Fibroblast of the aortic adventitia (primary cell): ENCODE data around the gene MTX1. TPM values are rescaled to one million over a fixed set of nuclear protein-coding genes. Genes with fewer than 3 reads are reported as not detected.
A peak's percentile ranks its signal among the peaks of the same experiment; 100 is the strongest.
"Not testable (repeated sequence)": the region's sequence is repeated elsewhere in the genome, so short reads cannot be mapped to it uniquely, and the experiment has no call there.

Experiments used
- DNase-seq: peaks from one replicate; pipeline ENCODE4 v3.0.0-alpha.2; 2010; ENCODE audit warnings: low read depth
- H3K4me3 ChIP-seq: 2 replicates; pipeline ENCODE4 v1.5.1; 2011; ENCODE audit warnings: low read depth, mild to moderate bottlenecking, control low read depth, low read length, moderate library complexity
- total RNA-seq: library from RNA; depleted of rRNA; stranded (reverse); fragments of >200 nt; gene quantifications from 2 replicates; pipeline ENCODE4 v1.2.3, GENCODE V29; 2012; ENCODE audit warnings: low replicate concordance
- TF ChIP-seq, protein P1 (sequence below): IDR thresholded peaks from 2 replicates; pipeline ENCODE4 v1.5.1; 2011; ENCODE audit warnings: mild to moderate bottlenecking, low read length, control low read depth, inconsistent platforms; ENCODE audit not compliant: insufficient read depth

The MTX1 gene
- total RNA-seq, 1 donor, result 26.1 TPM

DNA sequence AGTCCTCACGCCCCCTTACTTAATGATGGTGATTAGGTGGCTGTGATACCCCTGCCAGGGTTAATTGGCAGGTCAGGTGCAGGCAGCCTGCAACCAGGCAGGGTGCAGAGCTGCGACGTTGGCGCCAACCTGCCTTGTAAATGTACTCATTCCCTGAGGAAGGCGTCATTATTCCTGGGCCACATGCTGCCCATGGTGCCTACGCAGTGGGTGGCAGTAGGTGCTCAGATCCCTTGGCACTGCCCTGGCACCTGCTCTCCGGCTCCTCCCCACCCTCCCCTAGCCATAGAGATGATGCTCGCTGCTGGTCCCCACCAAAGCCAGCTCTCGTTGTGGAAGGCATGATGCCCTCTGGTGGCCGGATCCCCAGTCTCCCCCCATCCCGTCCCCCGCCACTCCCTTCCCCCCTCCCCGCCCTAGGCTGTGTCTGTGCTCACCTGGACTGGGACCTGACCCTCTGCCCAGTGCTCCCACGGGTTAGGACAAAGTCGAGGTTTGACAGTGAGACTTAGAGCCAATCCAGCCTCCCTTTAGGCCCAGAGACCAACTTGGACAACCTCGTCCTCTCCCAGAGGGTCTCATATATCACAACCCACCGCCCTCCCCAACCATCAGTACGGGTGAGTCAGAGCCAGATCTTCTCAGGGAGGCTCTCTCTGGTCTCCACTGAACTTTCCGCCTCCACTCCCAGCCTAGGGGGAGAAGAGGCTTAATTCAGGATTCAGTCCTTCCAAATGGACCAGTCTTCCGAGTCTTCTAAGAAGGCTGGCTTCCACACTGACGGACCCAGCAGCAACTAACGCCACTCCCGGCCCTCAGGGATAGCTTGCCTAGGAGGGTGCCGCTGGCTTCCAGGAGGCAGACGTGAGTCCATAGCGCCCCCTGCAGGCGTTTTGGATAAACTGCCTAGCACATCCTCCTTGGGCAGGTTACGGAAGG, 41.1 kb upstream of the MTX1 start:
- peak; percentile 85 for DNase-seq
- TF ChIP-seq, protein P1, sequence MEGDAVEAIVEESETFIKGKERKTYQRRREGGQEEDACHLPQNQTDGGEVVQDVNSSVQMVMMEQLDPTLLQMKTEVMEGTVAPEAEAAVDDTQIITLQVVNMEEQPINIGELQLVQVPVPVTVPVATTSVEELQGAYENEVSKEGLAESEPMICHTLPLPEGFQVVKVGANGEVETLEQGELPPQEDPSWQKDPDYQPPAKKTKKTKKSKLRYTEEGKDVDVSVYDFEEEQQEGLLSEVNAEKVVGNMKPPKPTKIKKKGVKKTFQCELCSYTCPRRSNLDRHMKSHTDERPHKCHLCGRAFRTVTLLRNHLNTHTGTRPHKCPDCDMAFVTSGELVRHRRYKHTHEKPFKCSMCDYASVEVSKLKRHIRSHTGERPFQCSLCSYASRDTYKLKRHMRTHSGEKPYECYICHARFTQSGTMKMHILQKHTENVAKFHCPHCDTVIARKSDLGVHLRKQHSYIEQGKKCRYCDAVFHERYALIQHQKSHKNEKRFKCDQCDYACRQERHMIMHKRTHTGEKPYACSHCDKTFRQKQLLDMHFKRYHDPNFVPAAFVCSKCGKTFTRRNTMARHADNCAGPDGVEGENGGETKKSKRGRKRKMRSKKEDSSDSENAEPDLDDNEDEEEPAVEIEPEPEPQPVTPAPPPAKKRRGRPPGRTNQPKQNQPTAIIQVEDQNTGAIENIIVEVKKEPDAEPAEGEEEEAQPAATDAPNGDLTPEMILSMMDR, result peak; percentile 88
- no peak overlapping the region for H3K4me3 ChIP-seq

DNA sequence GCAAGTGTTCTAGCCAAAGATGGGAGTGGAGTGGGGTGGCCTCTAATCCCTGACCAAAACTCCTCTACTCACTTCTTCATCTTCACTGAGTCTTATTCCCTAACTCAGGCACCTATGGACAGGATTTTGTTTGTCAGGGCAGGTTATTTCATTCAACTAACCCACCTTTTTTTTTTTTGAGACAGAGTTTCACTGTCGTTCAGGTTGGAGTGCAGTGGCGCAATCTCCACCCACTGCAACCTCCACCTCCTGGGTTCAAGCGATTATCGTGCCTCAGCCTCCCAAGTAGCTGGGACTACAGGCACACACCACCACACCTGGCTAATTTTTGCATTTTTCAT, 40.4 kb upstream of the MTX1 start:
- not testable (repeated sequence) for H3K4me3 ChIP-seq, DNase-seq

DNA sequence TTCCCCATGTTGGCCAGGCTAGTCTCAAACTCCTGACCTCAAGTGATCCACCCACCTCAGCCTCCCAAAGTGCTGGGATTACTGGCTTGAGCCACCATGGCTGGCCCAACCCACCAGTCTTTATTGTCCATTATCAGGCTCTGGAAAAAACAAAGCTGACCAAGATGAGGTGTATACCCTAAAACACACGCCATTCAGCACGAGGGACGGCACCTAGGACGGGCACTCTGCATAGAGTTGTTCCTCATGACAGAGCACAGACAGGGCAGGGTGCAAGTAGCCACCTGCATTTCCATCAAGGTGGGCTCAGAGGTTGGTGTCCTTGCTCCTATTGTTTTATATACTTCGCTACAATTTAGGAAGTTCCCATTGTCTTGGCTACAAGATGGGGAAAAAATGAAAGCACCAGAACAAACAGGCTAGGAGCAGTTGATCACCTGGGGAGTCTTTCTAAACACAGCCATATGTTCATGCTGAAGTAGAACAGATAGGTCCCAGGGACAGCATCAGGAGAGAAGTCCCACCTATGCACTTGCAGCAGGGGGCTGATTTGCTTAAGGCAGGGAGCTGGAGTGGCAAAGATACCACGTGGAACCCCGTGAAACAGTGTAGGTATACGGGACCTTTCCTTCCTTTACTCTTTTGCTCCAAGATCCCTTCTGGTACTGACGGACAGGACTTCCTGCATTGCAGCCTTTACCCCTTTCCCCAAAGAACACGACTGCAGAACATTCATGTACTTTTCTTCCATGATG, 39.9 kb upstream of the MTX1 start:
- no peak overlapping the region for H3K4me3 ChIP-seq
- TF ChIP-seq, protein P1, result no peak
- DNase-seq, result no peak

DNA sequence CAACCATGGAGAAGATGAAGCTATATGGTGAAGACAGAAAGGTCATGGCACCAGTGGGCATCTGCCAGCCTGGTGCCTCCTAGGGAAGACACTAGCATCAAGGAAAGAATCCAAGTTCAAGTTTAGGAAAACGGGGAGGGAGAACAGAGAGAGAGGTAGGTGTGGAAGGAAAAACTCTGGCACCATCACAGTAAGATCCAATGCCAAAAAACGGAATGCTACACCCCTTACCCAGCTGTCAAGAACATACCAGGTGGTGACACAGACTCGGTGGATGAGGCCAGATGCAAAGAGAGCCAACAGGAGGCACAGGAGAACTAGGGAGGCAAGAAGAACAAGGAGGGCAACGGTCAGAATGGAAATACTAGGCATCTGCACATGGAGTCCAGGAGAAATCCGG, 39.0 kb upstream of the MTX1 start:
- TF ChIP-seq, protein P1, result no peak
- no peak for DNase-seq

DNA sequence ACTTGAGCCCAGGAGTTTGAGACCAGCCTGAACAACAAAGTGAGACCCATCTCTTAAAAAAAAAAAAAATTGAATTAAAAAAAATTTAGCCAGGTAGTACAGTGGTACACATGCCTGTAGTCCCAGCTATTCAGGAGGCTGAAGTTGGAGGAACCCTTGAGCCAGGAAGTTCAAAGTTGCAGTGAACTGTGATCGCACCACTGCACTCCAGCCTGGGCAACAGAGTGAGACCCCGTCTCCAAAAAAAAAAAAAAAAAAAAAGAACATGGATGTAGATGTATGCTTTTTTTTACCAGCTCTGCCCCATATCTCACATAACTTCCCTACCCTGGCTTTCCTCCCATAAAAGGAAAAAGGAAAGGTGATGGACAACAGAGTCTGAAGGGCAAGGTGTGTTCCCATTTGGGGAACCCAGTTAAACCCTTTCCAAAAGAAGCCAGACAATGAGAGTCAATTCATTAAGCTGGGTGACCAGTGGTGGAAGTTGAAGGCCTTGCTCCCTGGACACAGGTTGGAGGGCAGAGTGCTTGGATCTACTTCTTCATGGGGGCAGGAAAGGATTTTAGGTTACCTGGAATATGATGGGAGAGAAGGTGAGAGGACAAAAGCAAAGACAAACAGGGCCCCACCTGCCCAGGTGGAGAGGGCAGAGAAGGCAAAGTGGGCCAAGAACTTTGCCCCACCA, 38.3 kb upstream of the MTX1 start:
- TF ChIP-seq, protein P1, result no peak
- H3K4me3 ChIP-seq, result no peak overlapping the region
- DNase-seq, result no peak

More for the DNA sequence above, 39.0 kb upstream of the MTX1 start:
- no peak overlapping the region for H3K4me3 ChIP-seq

DNA sequence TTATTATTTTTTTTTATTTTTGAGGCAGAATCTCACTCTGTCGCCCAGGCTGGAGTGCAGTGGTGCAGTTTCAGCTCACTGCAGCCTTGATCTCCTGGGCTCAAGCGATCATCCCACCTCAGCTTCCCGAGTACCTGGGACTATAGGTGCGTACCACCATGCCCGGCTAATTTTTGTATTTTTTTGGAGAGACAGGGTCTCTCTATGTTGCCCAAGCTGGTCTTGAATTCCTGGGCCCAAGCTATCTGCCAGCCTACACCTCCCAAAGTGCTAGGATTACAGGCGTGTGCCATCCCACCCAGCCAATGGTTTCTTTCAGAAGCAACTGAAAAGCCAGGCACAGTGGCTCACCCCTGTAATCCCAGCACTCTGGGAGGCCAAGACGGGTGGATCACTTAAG, 37.7 kb upstream of the MTX1 start:
- H3K4me3 ChIP-seq, result no peak overlapping the region
- TF ChIP-seq, protein P1, result no peak

More for the DNA sequence above, 37.7 kb upstream of the MTX1 start:
- DNase-seq, result no peak
